H9 (cell line): Measurements from ENCODE around the gene ZNF780A. TPM values are rescaled to one million over a fixed set of nuclear protein-coding genes. Genes with fewer than 3 reads are reported as not detected.

ENCODE experiments used
- DNase-seq: peaks from one replicate; pipeline ENCODE4 v3.0.0-alpha.2; 2017
- H2AFZ ChIP-seq: one replicate; pipeline ENCODE4 v1.6.1; 2013; ENCODE audit warnings: mild to moderate bottlenecking, low read length, control low read depth, moderate library complexity
- H2AK5ac ChIP-seq: 2 replicates; pipeline ENCODE4 v1.6.1; 2013; ENCODE audit warnings: low read length, control low read depth, mixed read lengths; ENCODE audit not compliant: insufficient read length
- H2BK120ac ChIP-seq: one replicate; pipeline ENCODE4 v1.6.1; 2013; ENCODE audit warnings: low read depth, mild to moderate bottlenecking, low read length, control low read depth, inconsistent platforms; ENCODE audit not compliant: poor library complexity, severe bottlenecking
- H2BK12ac ChIP-seq: 2 replicates; pipeline ENCODE4 v1.6.1; 2013; ENCODE audit warnings: low read length, control low read depth, mixed read lengths, low read depth; ENCODE audit not compliant: insufficient read length
- H2BK15ac ChIP-seq: 2 replicates; pipeline ENCODE4 v1.6.1; 2013; ENCODE audit warnings: low read depth, low read length, control low read depth
- H2BK20ac ChIP-seq: one replicate; pipeline ENCODE4 v1.6.1; 2013; ENCODE audit warnings: low read depth, mild to moderate bottlenecking, low read length, control low read depth, inconsistent platforms; ENCODE audit not compliant: poor library complexity, severe bottlenecking
- H2BK5ac ChIP-seq: 2 replicates; pipeline ENCODE4 v1.6.1; 2013; ENCODE audit warnings: low read length, control low read depth, mixed read lengths; ENCODE audit not compliant: insufficient read length
- H3K14ac ChIP-seq: 2 replicates; pipeline ENCODE4 v1.6.1; 2013; ENCODE audit warnings: low read length, control low read depth; ENCODE audit not compliant: insufficient read depth
- H3K18ac ChIP-seq: 2 replicates; pipeline ENCODE4 v1.6.1; 2013; ENCODE audit warnings: low read depth, mild to moderate bottlenecking, mixed read lengths, low read length, control low read depth; ENCODE audit not compliant: insufficient read length
- H3K23ac ChIP-seq: 2 replicates; pipeline ENCODE4 v1.6.1; 2013; ENCODE audit warnings: low read length, control low read depth, mixed read lengths, low read depth; ENCODE audit not compliant: insufficient read length
- H3K23me2 ChIP-seq: 2 replicates; pipeline ENCODE4 v1.6.1; 2013; ENCODE audit warnings: low read depth, mild to moderate bottlenecking, mixed read lengths, low read length, control low read depth; ENCODE audit not compliant: insufficient read length, poor library complexity, severe bottlenecking
- H3K27ac ChIP-seq: 2 replicates; pipeline ENCODE4 v1.5.1; 2013; ENCODE audit warnings: low read length, control low read depth, mixed read lengths, low read depth; ENCODE audit not compliant: insufficient read length
- H3K27me3 ChIP-seq: 2 replicates; pipeline ENCODE4 v1.6.1; 2013; ENCODE audit warnings: low read length, control low read depth, inconsistent platforms; ENCODE audit not compliant: insufficient read depth
- H3K4ac ChIP-seq: 2 replicates; pipeline ENCODE4 v1.6.1; 2013; ENCODE audit warnings: low read depth, mild to moderate bottlenecking, control low read depth, inconsistent platforms, low read length, moderate library complexity
- H3K4me1 ChIP-seq: 2 replicates; pipeline ENCODE4 v1.6.1; 2013; ENCODE audit warnings: low read length, control low read depth, inconsistent platforms; ENCODE audit not compliant: insufficient read depth
- H3K4me2 ChIP-seq: 2 replicates; pipeline ENCODE4 v1.6.1; 2013; ENCODE audit warnings: low read length, control low read depth, mixed read lengths; ENCODE audit not compliant: insufficient read length, insufficient read depth
- H3K56ac ChIP-seq: 2 replicates; pipeline ENCODE4 v1.6.1; 2013; ENCODE audit warnings: low read depth, mild to moderate bottlenecking, mixed read lengths, low read length, control low read depth; ENCODE audit not compliant: insufficient read length
- H3K79me1 ChIP-seq: 2 replicates; pipeline ENCODE4 v1.6.1; 2013; ENCODE audit warnings: low read depth, mild to moderate bottlenecking, moderate library complexity, low read length, control low read depth, inconsistent platforms; ENCODE audit not compliant: insufficient read depth, poor library complexity, severe bottlenecking
- H3K79me2 ChIP-seq: 2 replicates; pipeline ENCODE4 v1.6.1; 2013; ENCODE audit warnings: low read length, control low read depth, inconsistent platforms; ENCODE audit not compliant: insufficient read depth
- H3K9ac ChIP-seq: 2 replicates; pipeline ENCODE4 v1.6.1; 2013; ENCODE audit warnings: low read length, control low read depth, mixed read lengths; ENCODE audit not compliant: insufficient read length; ENCODE audit errors: extremely low read depth
- H3K9me3 ChIP-seq: one replicate; pipeline ENCODE4 v1.6.1; 2013; ENCODE audit warnings: low read depth, low read length, inconsistent platforms; ENCODE audit not compliant: control insufficient read depth
- H3T11ph ChIP-seq: one replicate; pipeline ENCODE4 v1.6.1; 2013; ENCODE audit warnings: mild to moderate bottlenecking, low read length, control low read depth, inconsistent platforms
- H4K20me1 ChIP-seq: one replicate; pipeline ENCODE4 v1.6.1; 2013; ENCODE audit not compliant: control insufficient read depth, insufficient read length, insufficient read depth
- H4K5ac ChIP-seq: 2 replicates; pipeline ENCODE4 v1.6.1; 2013; ENCODE audit warnings: low read depth, mild to moderate bottlenecking, mixed read lengths, low read length, control low read depth; ENCODE audit not compliant: insufficient read length
- H4K8ac ChIP-seq: replicated peaks from 2 replicates; pipeline ENCODE4 v1.6.1; 2013; ENCODE audit warnings: low read length, control low read depth, mixed read lengths, low read depth; ENCODE audit not compliant: insufficient read length
- H4K91ac ChIP-seq: 2 replicates; pipeline ENCODE4 v1.6.1; 2013; ENCODE audit warnings: low read depth, mild to moderate bottlenecking, moderate library complexity, mixed read lengths, low read length, control low read depth; ENCODE audit not compliant: insufficient read length
- H3K27ac Mint-ChIP-seq, 3 experiments: 2 replicates in 2 of 3; 3 replicates in 1 of 3; pipeline ENCODE4 v1.8.0; 2020 to 2021; ENCODE audit warnings: mixed read lengths in 3 of 3, mild to moderate bottlenecking in 1 of 3, moderate library complexity in 1 of 3
- H3K27me3 Mint-ChIP-seq: 2 replicates; pipeline ENCODE4 v1.8.0; 2021; ENCODE audit warnings: low read depth, mild to moderate bottlenecking, moderate library complexity, mixed read lengths
- H3K36me3 Mint-ChIP-seq, 3 experiments: 2 replicates in 2 of 3; 3 replicates in 1 of 3; pipeline ENCODE4 v1.8.0; 2020 to 2021; ENCODE audit warnings: low read depth in 3 of 3, mixed read lengths in 3 of 3; ENCODE audit not compliant: insufficient read depth in 1 of 3
- H3K4me1 Mint-ChIP-seq, 2 experiments: 2 replicates each; pipeline ENCODE4 v1.8.0; 2020; ENCODE audit warnings: mixed read lengths in 2 of 2
- H3K4me3 Mint-ChIP-seq, 2 experiments: 2 replicates in 1 of 2; 3 replicates in 1 of 2; pipeline ENCODE4 v1.8.0; 2020 to 2021; ENCODE audit warnings: mild to moderate bottlenecking in 2 of 2, mixed read lengths in 2 of 2, moderate library complexity in 1 of 2
- H3K9me3 Mint-ChIP-seq, 2 experiments: 2 replicates in 1 of 2; 3 replicates in 1 of 2; pipeline ENCODE4 v1.8.0; 2020; ENCODE audit warnings: mild to moderate bottlenecking in 2 of 2, mixed read lengths in 2 of 2, moderate library complexity in 1 of 2
- CTCF ChIP-seq: fragments of 200-600 bp; sonication (generic); conservative IDR thresholded peaks from 3 replicates; pipeline ENCODE4 v1.8.0; 2021; ENCODE audit warnings: antibody characterized with exemption, mild to moderate bottlenecking
- WGBS: extraction: QIAGEN DNeasy Blood & Tissue Kit; methylation state at CpG from one replicate; pipeline ENCODE4 v1.1.7; 2013; ENCODE audit warnings: missing lambda C conversion rate, low lambda C conversion rate, mixed read lengths; ENCODE audit not compliant: insufficient read length; ENCODE audit errors: extremely low coverage; 5-methylcytosine and 5-hydroxymethylcytosine counted together
- total RNA-seq: library from RNA; stranded (reverse); gene quantifications from 2 replicates; pipeline ENCODE4 v1.2.1, GENCODE V29; 2021

ZNF780A gene
- total RNA-seq, 1 experiment from 2014 or later: 16.7 TPM

DNA sequence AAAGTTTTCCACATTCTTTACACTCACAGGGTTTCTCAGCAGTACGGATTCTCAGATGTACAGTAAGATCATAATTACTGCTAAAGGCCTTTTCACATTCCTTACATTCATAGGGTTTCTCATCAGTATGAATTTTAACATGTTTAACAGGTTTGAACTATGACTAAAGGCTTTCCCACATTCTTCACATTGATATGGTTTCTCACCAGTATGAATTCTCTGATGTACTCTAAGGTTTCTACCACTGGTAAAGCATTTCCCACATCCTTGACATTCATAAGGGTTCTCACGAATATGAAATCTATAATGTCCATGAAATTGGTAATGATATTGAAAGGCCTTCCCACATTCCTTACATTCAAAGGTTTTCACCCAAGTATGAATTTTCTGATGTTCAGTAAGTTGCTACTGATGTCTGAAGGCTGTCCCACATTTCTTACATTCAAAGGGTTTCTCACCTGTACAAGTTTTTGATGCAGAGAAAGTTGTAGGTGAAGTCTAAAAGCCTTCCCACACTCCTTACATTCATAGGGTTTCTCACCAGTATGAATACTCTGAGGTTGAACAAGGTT is 56.7 kb downstream of the ZNF780A start:
- no peak overlapping the region for H2BK5ac ChIP-seq
- Mint-ChIP-seq H3K4me1 (no peaks in the 10 kb centered on the region), H3K4me3 (no peak overlapping the region), H3K27me3 (no peaks in the 10 kb centered on the region; the same call in 1 of the 2 replicates), H3K9me3 (peaks cover 78 to 85% of the 10 kb centered on the region in 2 experiments), H3K36me3 (peaks cover 68 to 75% (median 69%) of the 10 kb centered on the region in 3 experiments), H3K27ac (no peak overlapping the region)
- H3K4me1 ChIP-seq: no peaks in the 10 kb centered on the region
- no peak overlapping the region for H2AFZ ChIP-seq
- H3K79me1 ChIP-seq: no peaks in the 10 kb centered on the region
- H3K4ac ChIP-seq: no peak overlapping the region
- H3T11ph ChIP-seq: no peak overlapping the region
- H4K91ac ChIP-seq: no peak overlapping the region
- no CpG with 5 or more reads among the region's 2 CpGs for WGBS
- H3K27me3 ChIP-seq: no peaks in the 10 kb centered on the region
- H3K27ac ChIP-seq: no peak overlapping the region
- no peak for DNase-seq
- peaks cover 71% of the 10 kb centered on the region for H3K9me3 ChIP-seq
- no peak overlapping the region for H2BK15ac ChIP-seq
- no peaks in the 10 kb centered on the region for H3K23me2 ChIP-seq
- no peaks in the 10 kb centered on the region for H4K20me1 ChIP-seq
- no peak overlapping the region for H2BK12ac ChIP-seq
- H4K8ac ChIP-seq: no peak overlapping the region
- no peak overlapping the region for H3K23ac ChIP-seq
- H3K4me2 ChIP-seq: no peak overlapping the region
- no peaks in the 10 kb centered on the region for H3K79me2 ChIP-seq
- no peak overlapping the region for H3K14ac ChIP-seq
- no peak overlapping the region for H3K56ac ChIP-seq
- no peak overlapping the region for H2AK5ac ChIP-seq
- H3K18ac ChIP-seq: no peak overlapping the region
- TF ChIP-seq CTCF: no peak
- no peak overlapping the region for H3K9ac ChIP-seq
- no peak overlapping the region for H2BK120ac ChIP-seq
- no peak overlapping the region for H2BK20ac ChIP-seq
- H4K5ac ChIP-seq: no peak overlapping the region
